Liver (tissue), 9 donors: ENCODE measurements around the gene PCNP. TPM values are rescaled to one million over a fixed set of nuclear protein-coding genes. Genes with fewer than 3 reads are reported as not detected.

Experiments
- DNase-seq: peaks from one replicate; pipeline ENCODE4 v3.0.0-alpha.2; 2017; ENCODE audit warnings: low spot score
- H3K27ac ChIP-seq, 2 donors: one replicate each; pipeline ENCODE4 v1.7.0; 2013; ENCODE audit warnings: inconsistent platforms in 2 of 2, low read length in 2 of 2, control low read depth in 1 of 2, low read depth in 1 of 2, mild to moderate bottlenecking in 1 of 2
- H3K27me3 ChIP-seq, 4 donors: one replicate each; pipeline versions ENCODE4 v1.6.1 to v1.7.0; 2013; ENCODE audit warnings: low read length in 3 of 4, inconsistent platforms in 1 of 4, mild to moderate bottlenecking in 1 of 4, moderate library complexity in 1 of 4; ENCODE audit not compliant: control insufficient read depth in 4 of 4, insufficient read depth in 4 of 4
- H3K36me3 ChIP-seq, 4 donors: one replicate each; pipeline versions ENCODE4 v1.6.1 to v1.7.0; 2013; ENCODE audit warnings: low read length in 3 of 4, mild to moderate bottlenecking in 3 of 4, low read depth in 1 of 4, moderate library complexity in 1 of 4; ENCODE audit not compliant: control insufficient read depth in 4 of 4, insufficient read depth in 3 of 4
- H3K4me1 ChIP-seq, 4 donors: one replicate each; pipeline versions ENCODE4 v1.6.1 to v1.7.0; 2013; ENCODE audit warnings: low read length in 3 of 4, mild to moderate bottlenecking in 3 of 4, moderate library complexity in 1 of 4; ENCODE audit not compliant: control insufficient read depth in 4 of 4, insufficient read depth in 4 of 4
- H3K4me3 ChIP-seq, 3 donors: one replicate each; pipeline versions ENCODE4 v1.6.1 to v1.7.0; 2013; ENCODE audit warnings: low read length in 3 of 3, control low read depth in 1 of 3, low read depth in 1 of 3, mild to moderate bottlenecking in 1 of 3
- H3K9ac ChIP-seq, 2 donors: one replicate each; pipeline ENCODE4 v1.7.0; 2013; ENCODE audit warnings: low read length in 2 of 2, mild to moderate bottlenecking in 2 of 2, moderate library complexity in 2 of 2, control low read depth in 1 of 2, low read depth in 1 of 2
- H3K9me3 ChIP-seq, 4 donors: one replicate each; pipeline versions ENCODE4 v1.6.1 to v1.7.0; 2013; ENCODE audit warnings: low read length in 3 of 4; ENCODE audit not compliant: control insufficient read depth in 4 of 4
- EGR1 ChIP-seq, 2 donors: IDR thresholded peaks; 2 replicates each; pipeline ENCODE4 v1.6.1; 2016 to 2018; ENCODE audit warnings: antibody characterized with exemption in 2 of 2, low read depth in 2 of 2
- FOXA1 ChIP-seq: IDR thresholded peaks from 2 replicates; pipeline ENCODE4 v1.6.1; 2016; ENCODE audit warnings: antibody characterized with exemption
- FOXA2 ChIP-seq: IDR thresholded peaks from 2 replicates; pipeline ENCODE4 v1.6.1; 2016; ENCODE audit warnings: antibody characterized with exemption
- GABPA ChIP-seq, 2 donors: IDR thresholded peaks in 1 of 2; conservative IDR thresholded peaks in 1 of 2; 2 replicates each; pipeline ENCODE4 v1.6.1; 2016; ENCODE audit warnings: antibody characterized with exemption in 2 of 2, mild to moderate bottlenecking in 1 of 2, moderate library complexity in 1 of 2
- HNF4A ChIP-seq, 2 donors: conservative IDR thresholded peaks; 2 replicates each; pipeline ENCODE4 v1.6.1; 2016; ENCODE audit warnings: antibody characterized with exemption in 2 of 2, mild to moderate bottlenecking in 2 of 2
- HNF4G ChIP-seq: IDR thresholded peaks from 2 replicates; pipeline ENCODE4 v1.6.1; 2016; ENCODE audit warnings: antibody characterized with exemption
- JUND ChIP-seq, 2 donors: IDR thresholded peaks; 2 replicates each; pipeline ENCODE4 v1.6.1; 2016; ENCODE audit warnings: antibody characterized with exemption in 2 of 2
- RAD21 ChIP-seq, 2 donors: IDR thresholded peaks; 2 replicates each; pipeline ENCODE4 v1.6.1; 2016; ENCODE audit warnings: antibody characterized with exemption in 2 of 2, mild to moderate bottlenecking in 2 of 2
- RXRA ChIP-seq, 2 donors: IDR thresholded peaks; 2 replicates each; pipeline ENCODE4 v1.6.1; 2017 to 2018; ENCODE audit warnings: antibody characterized with exemption in 2 of 2, mild to moderate bottlenecking in 1 of 2
- TAF1 ChIP-seq: conservative IDR thresholded peaks from 2 replicates; pipeline ENCODE4 v1.6.1; 2016; ENCODE audit warnings: antibody characterized with exemption, mild to moderate bottlenecking
- YY1 ChIP-seq: IDR thresholded peaks from 2 replicates; pipeline ENCODE4 v1.6.1; 2016; ENCODE audit warnings: antibody characterized with exemption, mild to moderate bottlenecking
- WGBS: extraction: QIAGEN DNeasy Blood & Tissue Kit; methylation state at CpG from one replicate; pipeline ENCODE4 v1.1.7; 2013; 5-methylcytosine and 5-hydroxymethylcytosine counted together
- polyA plus RNA-seq, 2 donors: library from polyadenylated mRNA; stranded (reverse) in 1 of 2; unstranded in 1 of 2; fragments of 200-250 nt in 1 of 2; fragments of >200 nt in 1 of 2; fragmentation: Nextera tagmentation in 1 of 2; extraction: Ambion mirVana in 1 of 2; gene quantifications; one replicate each; pipeline versions ENCODE4 v1.2.1 to v1.2.3, GENCODE V29; 2013 to 2015
- total RNA-seq, 2 donors: library from RNA; depleted of rRNA; stranded (reverse); fragments of >200 nt; gene quantifications; one replicate each; pipeline ENCODE4 v1.2.3, GENCODE V29; 2014
- TF ChIP-seq, protein P1 (sequence below): IDR thresholded peaks from 2 replicates; pipeline ENCODE4 v1.6.1; 2016; ENCODE audit warnings: antibody characterized with exemption
- TF ChIP-seq, protein P2 (sequence below): IDR thresholded peaks from 2 replicates; pipeline ENCODE4 v1.6.1; 2016; ENCODE audit warnings: antibody characterized with exemption
- TF ChIP-seq, protein P3 (sequence below): IDR thresholded peaks from 2 replicates; pipeline ENCODE4 v1.6.1; 2016; ENCODE audit warnings: antibody characterized with exemption, mild to moderate bottlenecking
- TF ChIP-seq, protein P4 (sequence below): fragments of 150-350 bp; IDR thresholded peaks from 2 replicates; pipeline ENCODE4 v1.5.1; 2017; ENCODE audit warnings: improper control_type of control experiment, low read depth, low read length; ENCODE audit not compliant: missing input control
- donor health status: healthy.
- donor health status: healthy.
- donor health status: healthy.
- donor health status: healthy.
- donor health status: healthy.

The PCNP gene
- total and polyA plus RNA-seq, 4 donors = 28.2 to 59.3 (median 34.5) TPM

DNA sequence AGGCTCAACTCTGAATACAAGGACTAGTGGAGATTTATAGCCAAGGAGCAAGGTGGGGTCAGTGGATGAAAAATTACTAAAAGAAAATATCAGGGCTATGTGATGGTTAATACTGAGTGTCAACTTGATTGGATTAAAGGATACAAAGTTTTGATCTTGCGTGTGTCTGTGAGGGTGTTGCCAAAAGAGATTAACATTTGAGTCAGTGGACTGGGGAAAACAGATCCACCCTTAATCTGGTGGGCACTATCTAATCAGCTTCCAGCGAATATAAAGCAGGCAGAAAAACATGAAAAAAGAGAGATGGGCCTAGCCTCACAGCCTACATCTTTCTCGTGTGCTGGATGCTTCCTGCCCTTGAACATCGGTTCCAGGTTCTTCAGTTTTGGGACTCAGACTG lies 46.5 kb upstream of the PCNP start:
- Histone ChIP-seq H3K36me3 (no peaks in the 10 kb centered on the region), H3K27ac (no peak overlapping the region), H3K27me3 (peaks cover 0 to 5% (median 0%) of the 10 kb centered on the region in 4 donors), H3K9me3 (peaks cover 0 to 5% (median 3%) of the 10 kb centered on the region in 4 donors), H3K4me3 (no peak overlapping the region), H3K9ac (no peak overlapping the region), H3K4me1 (no peaks in the 10 kb centered on the region)
- 90% methylated on average over 4 of the region's 4 CpGs for WGBS
- TF ChIP-seq, protein P1, sequence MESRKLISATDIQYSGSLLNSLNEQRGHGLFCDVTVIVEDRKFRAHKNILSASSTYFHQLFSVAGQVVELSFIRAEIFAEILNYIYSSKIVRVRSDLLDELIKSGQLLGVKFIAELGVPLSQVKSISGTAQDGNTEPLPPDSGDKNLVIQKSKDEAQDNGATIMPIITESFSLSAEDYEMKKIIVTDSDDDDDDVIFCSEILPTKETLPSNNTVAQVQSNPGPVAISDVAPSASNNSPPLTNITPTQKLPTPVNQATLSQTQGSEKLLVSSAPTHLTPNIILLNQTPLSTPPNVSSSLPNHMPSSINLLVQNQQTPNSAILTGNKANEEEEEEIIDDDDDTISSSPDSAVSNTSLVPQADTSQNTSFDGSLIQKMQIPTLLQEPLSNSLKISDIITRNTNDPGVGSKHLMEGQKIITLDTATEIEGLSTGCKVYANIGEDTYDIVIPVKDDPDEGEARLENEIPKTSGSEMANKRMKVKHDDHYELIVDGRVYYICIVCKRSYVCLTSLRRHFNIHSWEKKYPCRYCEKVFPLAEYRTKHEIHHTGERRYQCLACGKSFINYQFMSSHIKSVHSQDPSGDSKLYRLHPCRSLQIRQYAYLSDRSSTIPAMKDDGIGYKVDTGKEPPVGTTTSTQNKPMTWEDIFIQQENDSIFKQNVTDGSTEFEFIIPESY = no peak
- TF ChIP-seq RAD21 (IDR thresholded peaks at IDR 0.05) = no peak
- no peak for TF ChIP-seq FOXA1
- TF ChIP-seq TAF1 = no peak
- no peak for TF ChIP-seq GABPA (IDR thresholded peaks at IDR 0.05 in 1 of 2, conservative IDR thresholded peaks at IDR 0.05 in 1 of 2)
- TF ChIP-seq EGR1 (IDR thresholded peaks at IDR 0.05; ENCODE audit: low read depth in 2 of 2) = no peak
- no peak for TF ChIP-seq FOXA2
- no peak for TF ChIP-seq YY1
- TF ChIP-seq JUND (IDR thresholded peaks at IDR 0.05) = no peak
- TF ChIP-seq HNF4G = no peak
- TF ChIP-seq, protein P2, sequence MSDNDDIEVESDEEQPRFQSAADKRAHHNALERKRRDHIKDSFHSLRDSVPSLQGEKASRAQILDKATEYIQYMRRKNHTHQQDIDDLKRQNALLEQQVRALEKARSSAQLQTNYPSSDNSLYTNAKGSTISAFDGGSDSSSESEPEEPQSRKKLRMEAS = no peak
- no peak for TF ChIP-seq HNF4A (conservative IDR thresholded peaks at IDR 0.05)
- no peak for TF ChIP-seq RXRA (IDR thresholded peaks at IDR 0.05)
- TF ChIP-seq, protein P3, sequence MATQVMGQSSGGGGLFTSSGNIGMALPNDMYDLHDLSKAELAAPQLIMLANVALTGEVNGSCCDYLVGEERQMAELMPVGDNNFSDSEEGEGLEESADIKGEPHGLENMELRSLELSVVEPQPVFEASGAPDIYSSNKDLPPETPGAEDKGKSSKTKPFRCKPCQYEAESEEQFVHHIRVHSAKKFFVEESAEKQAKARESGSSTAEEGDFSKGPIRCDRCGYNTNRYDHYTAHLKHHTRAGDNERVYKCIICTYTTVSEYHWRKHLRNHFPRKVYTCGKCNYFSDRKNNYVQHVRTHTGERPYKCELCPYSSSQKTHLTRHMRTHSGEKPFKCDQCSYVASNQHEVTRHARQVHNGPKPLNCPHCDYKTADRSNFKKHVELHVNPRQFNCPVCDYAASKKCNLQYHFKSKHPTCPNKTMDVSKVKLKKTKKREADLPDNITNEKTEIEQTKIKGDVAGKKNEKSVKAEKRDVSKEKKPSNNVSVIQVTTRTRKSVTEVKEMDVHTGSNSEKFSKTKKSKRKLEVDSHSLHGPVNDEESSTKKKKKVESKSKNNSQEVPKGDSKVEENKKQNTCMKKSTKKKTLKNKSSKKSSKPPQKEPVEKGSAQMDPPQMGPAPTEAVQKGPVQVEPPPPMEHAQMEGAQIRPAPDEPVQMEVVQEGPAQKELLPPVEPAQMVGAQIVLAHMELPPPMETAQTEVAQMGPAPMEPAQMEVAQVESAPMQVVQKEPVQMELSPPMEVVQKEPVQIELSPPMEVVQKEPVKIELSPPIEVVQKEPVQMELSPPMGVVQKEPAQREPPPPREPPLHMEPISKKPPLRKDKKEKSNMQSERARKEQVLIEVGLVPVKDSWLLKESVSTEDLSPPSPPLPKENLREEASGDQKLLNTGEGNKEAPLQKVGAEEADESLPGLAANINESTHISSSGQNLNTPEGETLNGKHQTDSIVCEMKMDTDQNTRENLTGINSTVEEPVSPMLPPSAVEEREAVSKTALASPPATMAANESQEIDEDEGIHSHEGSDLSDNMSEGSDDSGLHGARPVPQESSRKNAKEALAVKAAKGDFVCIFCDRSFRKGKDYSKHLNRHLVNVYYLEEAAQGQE = no peak
- TF ChIP-seq, protein P4, sequence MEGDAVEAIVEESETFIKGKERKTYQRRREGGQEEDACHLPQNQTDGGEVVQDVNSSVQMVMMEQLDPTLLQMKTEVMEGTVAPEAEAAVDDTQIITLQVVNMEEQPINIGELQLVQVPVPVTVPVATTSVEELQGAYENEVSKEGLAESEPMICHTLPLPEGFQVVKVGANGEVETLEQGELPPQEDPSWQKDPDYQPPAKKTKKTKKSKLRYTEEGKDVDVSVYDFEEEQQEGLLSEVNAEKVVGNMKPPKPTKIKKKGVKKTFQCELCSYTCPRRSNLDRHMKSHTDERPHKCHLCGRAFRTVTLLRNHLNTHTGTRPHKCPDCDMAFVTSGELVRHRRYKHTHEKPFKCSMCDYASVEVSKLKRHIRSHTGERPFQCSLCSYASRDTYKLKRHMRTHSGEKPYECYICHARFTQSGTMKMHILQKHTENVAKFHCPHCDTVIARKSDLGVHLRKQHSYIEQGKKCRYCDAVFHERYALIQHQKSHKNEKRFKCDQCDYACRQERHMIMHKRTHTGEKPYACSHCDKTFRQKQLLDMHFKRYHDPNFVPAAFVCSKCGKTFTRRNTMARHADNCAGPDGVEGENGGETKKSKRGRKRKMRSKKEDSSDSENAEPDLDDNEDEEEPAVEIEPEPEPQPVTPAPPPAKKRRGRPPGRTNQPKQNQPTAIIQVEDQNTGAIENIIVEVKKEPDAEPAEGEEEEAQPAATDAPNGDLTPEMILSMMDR = no peak
- DNase-seq = no peak

DNA sequence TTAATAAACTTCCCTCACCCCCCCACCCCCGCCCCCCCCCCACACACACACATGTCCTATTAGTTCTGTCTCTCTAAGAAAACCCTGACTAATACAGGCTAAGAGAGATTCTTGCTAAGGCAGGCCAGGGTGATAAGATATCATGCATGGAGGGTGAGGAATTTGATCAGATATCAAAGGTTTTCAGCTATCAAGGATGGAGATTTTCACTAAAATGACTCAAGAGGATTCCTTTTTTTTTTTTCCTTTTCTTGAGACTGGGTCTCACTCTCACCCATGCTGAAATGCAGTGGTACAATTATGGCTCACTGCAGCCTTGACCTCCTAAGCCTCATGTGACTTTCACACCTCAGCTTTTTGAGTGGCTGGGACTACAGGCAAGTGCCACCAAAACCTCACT lies 46.1 kb upstream of the PCNP start:
- Histone ChIP-seq H3K9ac (no peak overlapping the region), H3K4me3 (no peak overlapping the region), H3K9me3 (peaks cover 0 to 5% (median 3%) of the 10 kb centered on the region in 4 donors), H3K4me1 (no peaks in the 10 kb centered on the region), H3K27me3 (peaks cover 0 to 7% (median 0%) of the 10 kb centered on the region in 4 donors), H3K36me3 (no peaks in the 10 kb centered on the region), H3K27ac (no peak overlapping the region)
- WGBS = 43% methylated on average over 1 of the region's 1 CpG
- DNase-seq = no peak
- TF ChIP-seq TAF1 (no peak), RAD21 (IDR thresholded peaks at IDR 0.05) (no peak), FOXA2 (no peak), GABPA (IDR thresholded peaks at IDR 0.05 in 1 of 2, conservative IDR thresholded peaks at IDR 0.05 in 1 of 2) (no peak)
- TF ChIP-seq, protein P2 = no peak
- TF ChIP-seq, protein P1 = no peak
